ENCODE measurements around the gene PDE8A. TPM values are rescaled to one million over a fixed set of nuclear protein-coding genes. Genes with fewer than 3 reads are reported as not detected.

Gene PDE8A
- total RNA-seq, 1 donor from 2014 or later = 23.7 TPM

DNA sequence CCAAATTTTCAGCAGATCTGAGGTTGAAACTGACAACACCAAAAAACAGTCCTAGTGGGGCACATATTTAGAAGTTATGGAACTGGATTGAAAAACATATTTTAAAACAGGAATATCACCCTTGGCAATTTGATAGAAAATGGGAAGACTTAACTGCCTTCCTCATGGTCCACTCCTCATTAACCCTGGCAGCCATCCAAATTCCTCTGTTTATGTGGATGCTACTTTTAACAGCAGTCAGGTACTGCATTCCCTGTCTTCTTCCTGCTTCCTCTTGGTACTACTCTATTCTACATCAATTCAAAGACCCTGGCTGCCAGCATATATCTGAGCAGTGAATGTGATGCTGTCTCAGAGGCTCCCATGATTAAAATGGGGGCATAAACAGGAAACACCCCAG lies 54.3 kb downstream of the PDE8A start:
- Mint-ChIP-seq H3K36me3 (ENCODE audit: unreplicated experiment) (no peaks in the 10 kb centered on the region), H3K4me1 (ENCODE audit: unreplicated experiment) (peaks cover 33% of the 10 kb centered on the region), H3K4me3 (ENCODE audit: unreplicated experiment) (no peak overlapping the region), H3K27ac (ENCODE audit: unreplicated experiment) (no peak overlapping the region), H3K27me3 (ENCODE audit: unreplicated experiment) (no peaks in the 10 kb centered on the region), H3K9me3 (ENCODE audit: unreplicated experiment) (no peaks in the 10 kb centered on the region)
- DNase-seq (ENCODE audit: extremely low spot score, unreplicated experiment) = no peak
- TF ChIP-seq, protein P1, sequence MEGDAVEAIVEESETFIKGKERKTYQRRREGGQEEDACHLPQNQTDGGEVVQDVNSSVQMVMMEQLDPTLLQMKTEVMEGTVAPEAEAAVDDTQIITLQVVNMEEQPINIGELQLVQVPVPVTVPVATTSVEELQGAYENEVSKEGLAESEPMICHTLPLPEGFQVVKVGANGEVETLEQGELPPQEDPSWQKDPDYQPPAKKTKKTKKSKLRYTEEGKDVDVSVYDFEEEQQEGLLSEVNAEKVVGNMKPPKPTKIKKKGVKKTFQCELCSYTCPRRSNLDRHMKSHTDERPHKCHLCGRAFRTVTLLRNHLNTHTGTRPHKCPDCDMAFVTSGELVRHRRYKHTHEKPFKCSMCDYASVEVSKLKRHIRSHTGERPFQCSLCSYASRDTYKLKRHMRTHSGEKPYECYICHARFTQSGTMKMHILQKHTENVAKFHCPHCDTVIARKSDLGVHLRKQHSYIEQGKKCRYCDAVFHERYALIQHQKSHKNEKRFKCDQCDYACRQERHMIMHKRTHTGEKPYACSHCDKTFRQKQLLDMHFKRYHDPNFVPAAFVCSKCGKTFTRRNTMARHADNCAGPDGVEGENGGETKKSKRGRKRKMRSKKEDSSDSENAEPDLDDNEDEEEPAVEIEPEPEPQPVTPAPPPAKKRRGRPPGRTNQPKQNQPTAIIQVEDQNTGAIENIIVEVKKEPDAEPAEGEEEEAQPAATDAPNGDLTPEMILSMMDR (IDR thresholded peaks at IDR 0.05) = no peak

DNA sequence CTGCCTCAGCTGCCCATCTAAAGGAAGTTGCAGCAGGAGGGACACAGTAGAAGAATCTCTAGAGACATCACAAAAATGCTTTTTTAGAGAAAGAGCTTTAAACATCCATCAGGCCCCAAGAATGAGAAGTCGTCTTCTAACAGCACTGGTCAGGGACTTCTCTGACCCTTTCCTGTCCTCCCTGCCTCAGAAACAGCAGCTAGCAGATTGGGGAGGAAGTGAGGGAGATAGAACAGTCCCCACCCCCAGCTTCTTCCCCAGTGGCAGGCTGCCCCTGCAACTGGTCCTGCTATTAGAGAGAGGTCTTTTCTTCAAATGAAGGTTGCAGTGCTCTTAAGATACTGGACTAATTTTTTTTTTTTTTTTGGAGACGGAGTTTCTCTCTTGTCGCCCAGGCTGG lies 55.1 kb downstream of the PDE8A start:
- Mint-ChIP-seq H3K36me3 (ENCODE audit: unreplicated experiment) (no peaks in the 10 kb centered on the region), H3K9me3 (ENCODE audit: unreplicated experiment) (no peaks in the 10 kb centered on the region)
- TF ChIP-seq, protein P1 (IDR thresholded peaks at IDR 0.05) = no peak

DNA sequence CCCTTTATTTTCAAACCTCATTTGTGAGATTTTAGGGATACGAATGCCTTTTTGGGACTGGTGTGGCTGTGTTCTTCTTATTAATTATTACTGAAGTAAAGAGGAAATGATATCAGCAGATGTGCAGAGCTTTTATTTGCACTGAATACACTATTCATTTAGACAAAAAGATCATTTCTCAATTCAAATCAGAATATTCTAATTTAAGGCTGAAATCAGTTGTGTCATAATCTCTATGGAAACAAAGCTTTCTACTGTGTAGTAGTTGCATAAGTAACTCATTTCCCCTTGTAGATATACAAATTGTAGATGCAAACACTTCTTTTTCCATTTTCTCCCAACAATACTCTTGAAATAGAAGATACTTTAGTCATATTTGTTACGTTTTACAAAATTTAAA lies 56.0 kb downstream of the PDE8A start:
- peaks cover 19% of the 10 kb centered on the region for H3K4me1 Mint-ChIP-seq (ENCODE audit: unreplicated experiment)
- no peaks in the 10 kb centered on the region for H3K27me3 Mint-ChIP-seq (ENCODE audit: unreplicated experiment)
- no peaks in the 10 kb centered on the region for H3K9me3 Mint-ChIP-seq (ENCODE audit: unreplicated experiment)
- H3K27ac Mint-ChIP-seq (ENCODE audit: unreplicated experiment) = no peak overlapping the region
- H3K4me3 Mint-ChIP-seq (ENCODE audit: unreplicated experiment) = no peak overlapping the region
- DNase-seq (ENCODE audit: extremely low spot score, unreplicated experiment) = no peak
- no peaks in the 10 kb centered on the region for H3K36me3 Mint-ChIP-seq (ENCODE audit: unreplicated experiment)
- TF ChIP-seq, protein P1 (IDR thresholded peaks at IDR 0.05) = no peak

More for the DNA sequence above, 55.1 kb downstream of the PDE8A start:
- H3K27me3 Mint-ChIP-seq (ENCODE audit: unreplicated experiment) = no peaks in the 10 kb centered on the region
- no peak overlapping the region for H3K4me3 Mint-ChIP-seq (ENCODE audit: unreplicated experiment)
- no peak overlapping the region for H3K27ac Mint-ChIP-seq (ENCODE audit: unreplicated experiment)
- H3K4me1 Mint-ChIP-seq (ENCODE audit: unreplicated experiment) = peaks cover 27% of the 10 kb centered on the region
- DNase-seq (ENCODE audit: extremely low spot score, unreplicated experiment) = no peak

DNA sequence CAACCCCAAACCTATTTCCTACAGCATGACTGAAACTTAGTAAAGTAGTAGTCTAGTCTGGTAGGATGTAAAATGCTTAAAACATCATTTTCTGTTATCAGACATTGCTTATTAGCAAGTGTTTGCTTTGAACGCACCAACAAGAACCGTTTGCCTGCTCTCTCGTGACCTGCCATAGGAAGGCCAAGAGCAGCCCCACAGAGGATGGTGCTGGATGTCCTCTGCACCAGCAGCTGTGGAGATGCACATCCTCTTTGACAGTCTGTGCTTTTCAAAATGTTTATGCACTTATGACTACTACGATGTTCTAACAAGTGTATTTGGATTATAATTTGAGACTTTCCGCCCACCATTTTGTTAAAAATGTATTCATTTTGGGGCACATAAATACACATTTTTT lies 59.6 kb downstream of the PDE8A start:
- no peaks in the 10 kb centered on the region for H3K27me3 Mint-ChIP-seq (ENCODE audit: unreplicated experiment)
- H3K36me3 Mint-ChIP-seq (ENCODE audit: unreplicated experiment) = no peaks in the 10 kb centered on the region
- no peaks in the 10 kb centered on the region for H3K9me3 Mint-ChIP-seq (ENCODE audit: unreplicated experiment)
- TF ChIP-seq, protein P1 (IDR thresholded peaks at IDR 0.05) = no peak
- peaks cover 15% of the 10 kb centered on the region for H3K4me1 Mint-ChIP-seq (ENCODE audit: unreplicated experiment)
- no peak for DNase-seq (ENCODE audit: extremely low spot score, unreplicated experiment)
- no peak overlapping the region for H3K27ac Mint-ChIP-seq (ENCODE audit: unreplicated experiment)
- no peak overlapping the region for H3K4me3 Mint-ChIP-seq (ENCODE audit: unreplicated experiment)

DNA sequence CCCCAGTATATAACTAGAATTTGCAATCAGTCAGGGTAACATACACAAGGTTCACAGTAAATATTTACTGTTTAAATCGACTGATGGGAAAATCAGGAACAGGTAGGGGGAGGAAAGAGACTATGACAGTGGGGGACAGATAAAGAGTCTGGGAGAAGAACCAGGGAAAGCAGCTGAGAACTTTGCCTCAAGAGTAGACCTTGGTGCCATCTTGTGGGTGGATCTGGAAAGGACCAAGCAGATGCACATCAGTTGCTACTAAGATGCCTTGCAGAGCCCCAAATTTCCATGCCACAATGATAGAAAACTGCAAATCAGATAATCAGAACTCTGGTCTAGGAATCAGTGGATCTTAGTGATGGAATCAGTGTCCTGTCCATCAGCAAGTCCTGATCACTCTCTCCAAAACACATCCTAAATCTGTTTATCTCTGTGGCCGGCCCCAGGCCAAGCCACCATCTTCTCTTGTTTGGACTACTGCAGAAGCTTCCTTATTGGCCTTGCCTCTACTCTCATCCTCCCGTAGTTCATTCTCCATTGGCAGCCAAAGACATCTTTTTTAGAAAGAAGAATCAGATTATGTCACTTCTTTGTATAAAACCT lies 62.7 kb downstream of the PDE8A start:
- no peak overlapping the region for H3K27ac Mint-ChIP-seq (ENCODE audit: unreplicated experiment)
- TF ChIP-seq, protein P1 (IDR thresholded peaks at IDR 0.05) = peak; percentile 75
- H3K9me3 Mint-ChIP-seq (ENCODE audit: unreplicated experiment) = no peaks in the 10 kb centered on the region
- no peak for DNase-seq (ENCODE audit: extremely low spot score, unreplicated experiment)
- peaks cover 29% of the 10 kb centered on the region for H3K4me1 Mint-ChIP-seq (ENCODE audit: unreplicated experiment)
- H3K27me3 Mint-ChIP-seq (ENCODE audit: unreplicated experiment) = no peaks in the 10 kb centered on the region
- H3K4me3 Mint-ChIP-seq (ENCODE audit: unreplicated experiment) = no peak overlapping the region
- H3K36me3 Mint-ChIP-seq (ENCODE audit: unreplicated experiment) = no peaks in the 10 kb centered on the region

Measured in osteocyte (in vitro differentiated cells).